Measurements from ENCODE around the gene OSBPL5. TPM values are rescaled to one million over a fixed set of nuclear protein-coding genes. Genes with fewer than 3 reads are reported as not detected.

Gene OSBPL5
- total RNA-seq, 1 donor from 2014 or later, result 55.2 TPM

- Mint-ChIP-seq H3K9me3 (ENCODE audit: unreplicated experiment) (no peaks in the 10 kb centered on the region), H3K4me1 (ENCODE audit: unreplicated experiment) (peaks cover 5% of the 10 kb centered on the region), H3K36me3 (ENCODE audit: low read depth, unreplicated experiment) (no peaks in the 10 kb centered on the region), H3K27ac (ENCODE audit: unreplicated experiment) (no peak overlapping the region), H3K4me3 (ENCODE audit: unreplicated experiment) (no peak overlapping the region), H3K27me3 (ENCODE audit: unreplicated experiment) (peaks cover 8% of the 10 kb centered on the region)
- no peak for TF ChIP-seq CTCF (IDR thresholded peaks at IDR 0.05; ENCODE audit: unreplicated experiment)
- no peak for DNase-seq (ENCODE audit: low spot score)
Measured at GRCh38 chr11:3140291-3140603, 24.9 kb downstream of the OSBPL5 start.

GRCh38 chr11:3139481-3140290 is 25.4 kb downstream of the OSBPL5 start:
- Mint-ChIP-seq H3K27ac (ENCODE audit: unreplicated experiment) (no peak overlapping the region), H3K9me3 (ENCODE audit: unreplicated experiment) (no peaks in the 10 kb centered on the region), H3K4me3 (ENCODE audit: unreplicated experiment) (no peak overlapping the region), H3K4me1 (ENCODE audit: unreplicated experiment) (peaks cover 5% of the 10 kb centered on the region), H3K27me3 (ENCODE audit: unreplicated experiment) (peaks cover 8% of the 10 kb centered on the region), H3K36me3 (ENCODE audit: low read depth, unreplicated experiment) (no peaks in the 10 kb centered on the region)
- DNase-seq (ENCODE audit: low spot score), result no peak
- TF ChIP-seq CTCF (IDR thresholded peaks at IDR 0.05; ENCODE audit: unreplicated experiment), result no peak

GRCh38 chr11:3139086-3139440 is 26.0 kb downstream of the OSBPL5 start:
- Mint-ChIP-seq H3K27ac (ENCODE audit: unreplicated experiment) (no peak overlapping the region), H3K9me3 (ENCODE audit: unreplicated experiment) (no peaks in the 10 kb centered on the region), H3K4me1 (ENCODE audit: unreplicated experiment) (peaks cover 5% of the 10 kb centered on the region), H3K36me3 (ENCODE audit: low read depth, unreplicated experiment) (no peaks in the 10 kb centered on the region), H3K4me3 (ENCODE audit: unreplicated experiment) (no peak overlapping the region), H3K27me3 (ENCODE audit: unreplicated experiment) (peaks cover 8% of the 10 kb centered on the region)
- TF ChIP-seq CTCF (IDR thresholded peaks at IDR 0.05; ENCODE audit: unreplicated experiment), result no peak
- DNase-seq (ENCODE audit: low spot score), result no peak

GRCh38 chr11:3138178-3139085 is 26.7 kb downstream of the OSBPL5 start:
- Mint-ChIP-seq H3K4me1 (ENCODE audit: unreplicated experiment) (peaks cover 5% of the 10 kb centered on the region), H3K36me3 (ENCODE audit: low read depth, unreplicated experiment) (no peaks in the 10 kb centered on the region), H3K9me3 (ENCODE audit: unreplicated experiment) (no peaks in the 10 kb centered on the region), H3K27me3 (ENCODE audit: unreplicated experiment) (peaks cover 8% of the 10 kb centered on the region), H3K4me3 (ENCODE audit: unreplicated experiment) (no peak overlapping the region), H3K27ac (ENCODE audit: unreplicated experiment) (no peak overlapping the region)
- no peak for TF ChIP-seq CTCF (IDR thresholded peaks at IDR 0.05; ENCODE audit: unreplicated experiment)
- DNase-seq (ENCODE audit: low spot score), result no peak

Measured in endothelial cell (in vitro differentiated cells).